MM.1S (cell line): ENCODE results near the gene MS4A18.
A peak's percentile ranks its signal among the peaks of the same experiment; 100 is the strongest.

ENCODE experiments used
- DNase-seq: peaks from one replicate; pipeline ENCODE4 v3.0.0-alpha.2; 2015
- H2AFZ ChIP-seq: fragments of 300-600 bp; sonication (generic); 2 replicates; pipeline ENCODE4 v1.6.0; 2016; ENCODE audit warnings: antibody characterized with exemption, low read length
- H3F3A ChIP-seq: fragments of 300-600 bp; sonication (generic); 2 replicates; pipeline ENCODE4 v1.6.1; 2016; ENCODE audit warnings: mild to moderate bottlenecking, antibody characterized with exemption, low read length, moderate library complexity, mixed read lengths; ENCODE audit not compliant: insufficient read depth
- H3K27ac ChIP-seq: fragments of 300-600 bp; sonication (generic); 2 replicates; pipeline ENCODE4 v1.5.1; 2016; ENCODE audit warnings: mild to moderate bottlenecking, low read length
- H3K27me3 ChIP-seq: fragments of 300-600 bp; sonication (generic); replicated peaks from 2 replicates; pipeline ENCODE4 v1.6.0; 2016; ENCODE audit warnings: low read length; ENCODE audit not compliant: insufficient read depth
- H3K36me3 ChIP-seq: fragments of 300-600 bp; sonication (generic); replicated peaks from 2 replicates; pipeline ENCODE4 v1.6.1; 2016; ENCODE audit warnings: mild to moderate bottlenecking, low read length, mixed read lengths; ENCODE audit not compliant: insufficient read depth
- H3K4me1 ChIP-seq: fragments of 300-600 bp; sonication (generic); 2 replicates; pipeline ENCODE4 v1.6.1; 2016; ENCODE audit warnings: low read length, mixed read lengths
- H3K4me2 ChIP-seq: fragments of 300-600 bp; sonication (generic); 2 replicates; pipeline ENCODE4 v1.6.0; 2016; ENCODE audit warnings: low read depth, low read length
- H3K4me3 ChIP-seq: fragments of 300-600 bp; sonication (generic); 2 replicates; pipeline ENCODE4 v1.5.1; 2016; ENCODE audit warnings: low read length, mixed read lengths
- H3K79me2 ChIP-seq: fragments of 300-600 bp; sonication (generic); 2 replicates; pipeline ENCODE4 v1.6.1; 2016; ENCODE audit warnings: mixed run types, low read length, mixed read lengths
- H3K9ac ChIP-seq: fragments of 300-600 bp; sonication (generic); 2 replicates; pipeline ENCODE4 v1.6.1; 2016; ENCODE audit warnings: low read length, mixed read lengths
- H3K9me2 ChIP-seq: fragments of 300-600 bp; sonication (generic); replicated peaks from 2 replicates; pipeline ENCODE4 v1.6.1; 2016; ENCODE audit warnings: mild to moderate bottlenecking, low read length, mixed read lengths; ENCODE audit not compliant: insufficient read depth
- H3K9me3 ChIP-seq: fragments of 300-600 bp; sonication (generic); replicated peaks from 2 replicates; pipeline ENCODE4 v1.6.1; 2016; ENCODE audit warnings: mild to moderate bottlenecking, low read length, mixed read lengths; ENCODE audit not compliant: insufficient read depth
- H4K20me1 ChIP-seq: fragments of 300-600 bp; sonication (generic); 2 replicates; pipeline ENCODE4 v1.6.1; 2016; ENCODE audit warnings: mild to moderate bottlenecking, low read length, moderate library complexity, mixed read lengths; ENCODE audit not compliant: insufficient read depth
- CTCF ChIP-seq: fragments of 300-600 bp; sonication (generic); IDR thresholded peaks from 2 replicates; pipeline ENCODE4 v1.5.1; 2016; ENCODE audit warnings: antibody characterized with exemption, low read length, mixed read lengths
- EZH2 ChIP-seq: fragments of 300-600 bp; sonication (generic); optimal IDR thresholded peaks from 2 replicates; pipeline ENCODE3; 2017; ENCODE audit warnings: low read depth, mild to moderate bottlenecking, antibody characterized with exemption, low read length, mixed read lengths
- EZH2phosphoT487 ChIP-seq: fragments of 300-600 bp; sonication (generic); IDR thresholded peaks from 2 replicates; pipeline ENCODE4 v1.6.1; 2018; ENCODE audit warnings: antibody characterized with exemption, low read length

MS4A18 gene

GRCh38 chr11:60772666-60773065 lies 48.1 kb downstream of the MS4A18 start:
- Histone ChIP-seq H3K36me3 (no peaks in the 10 kb centered on the region), H3K4me2 (no peak overlapping the region), H3K27ac (no peak overlapping the region), H3F3A (no peaks in the 10 kb centered on the region), H3K9me2 (no peaks in the 10 kb centered on the region), H3K4me1 (peaks cover 6% of the 10 kb centered on the region; the same call in 1 of the 2 replicates), H2AFZ (no peak overlapping the region), H4K20me1 (no peaks in the 10 kb centered on the region), H3K27me3 (no peaks in the 10 kb centered on the region), H3K9ac (no peak overlapping the region), H3K79me2 (no peaks in the 10 kb centered on the region), H3K9me3 (no peaks in the 10 kb centered on the region), H3K4me3 (no peak overlapping the region)
- TF ChIP-seq CTCF (no peak), EZH2 (no peak), EZH2phosphoT487 (no peak)
- DNase-seq = no peak

GRCh38 chr11:60774726-60775125 lies 50.2 kb downstream of the MS4A18 start:
- Histone ChIP-seq H3K9me2 (no peaks in the 10 kb centered on the region), H3K4me3 (no peak overlapping the region), H3K4me2 (no peak overlapping the region), H3K27me3 (no peaks in the 10 kb centered on the region), H3K79me2 (no peaks in the 10 kb centered on the region), H2AFZ (no peak overlapping the region), H3K4me1 (peaks cover 6% of the 10 kb centered on the region; the same call in 1 of the 2 replicates), H3K27ac (no peak overlapping the region), H3K9me3 (no peaks in the 10 kb centered on the region), H3K36me3 (no peaks in the 10 kb centered on the region), H3F3A (no peaks in the 10 kb centered on the region), H3K9ac (no peak overlapping the region), H4K20me1 (no peaks in the 10 kb centered on the region)
- TF ChIP-seq EZH2phosphoT487 = no peak
- TF ChIP-seq CTCF = no peak
- no peak for TF ChIP-seq EZH2
- DNase-seq = no peak

DNA sequence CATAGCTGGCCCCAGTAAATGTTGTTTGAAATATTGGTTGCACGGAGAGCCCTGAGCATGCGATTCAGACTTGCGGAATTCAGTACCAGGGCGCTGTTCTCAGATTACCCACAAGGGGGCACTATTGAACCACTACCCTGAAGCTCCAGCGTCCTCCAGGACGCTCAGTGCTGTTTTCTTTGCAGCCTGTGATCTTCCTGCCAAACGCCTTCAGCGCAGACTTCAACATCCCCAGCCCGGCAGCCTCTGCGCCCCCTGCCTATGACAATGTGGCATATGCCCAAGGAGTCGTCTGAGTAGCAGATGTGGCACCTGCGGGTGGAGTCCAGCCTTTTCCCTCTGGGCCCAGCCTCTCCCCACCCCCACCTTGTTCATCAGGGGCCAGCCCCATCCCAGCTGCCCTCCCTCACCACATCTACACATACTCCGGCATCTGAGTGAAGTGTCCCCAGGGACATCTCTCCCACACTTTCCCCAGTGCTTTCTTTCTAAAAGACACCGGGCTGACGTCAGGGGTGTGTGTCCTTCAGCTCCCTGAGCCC lies 51.0 kb downstream of the MS4A18 start:
- no peak overlapping the region for H3K9ac ChIP-seq
- H3K36me3 ChIP-seq = no peaks in the 10 kb centered on the region
- TF ChIP-seq EZH2phosphoT487 (no peak), EZH2 (no peak), CTCF (peak; percentile 93)
- H3K4me2 ChIP-seq = peak overlapping the region; percentile 27; the same call in 1 of the 2 replicates
- no peaks in the 10 kb centered on the region for H3F3A ChIP-seq
- H3K79me2 ChIP-seq = no peaks in the 10 kb centered on the region
- H4K20me1 ChIP-seq = no peaks in the 10 kb centered on the region
- peak; percentile 93 for DNase-seq
- no peaks in the 10 kb centered on the region for H3K27me3 ChIP-seq
- no peaks in the 10 kb centered on the region for H3K9me2 ChIP-seq
- peaks cover 6% of the 10 kb centered on the region; the same call in 1 of the 2 replicates for H3K4me1 ChIP-seq
- no peaks in the 10 kb centered on the region for H3K9me3 ChIP-seq
- H3K27ac ChIP-seq = no peak overlapping the region
- H3K4me3 ChIP-seq = no peak overlapping the region
- peak overlapping the region; percentile 68 for H2AFZ ChIP-seq
